Measurements from ENCODE around the gene CCNK. TPM values are rescaled to one million over a fixed set of nuclear protein-coding genes. Genes with fewer than 3 reads are reported as not detected.

Gene CCNK
- total and polyA plus RNA-seq, 2 experiments from 2014 or later = 20.9 TPM

GRCh38 chr14:99452968-99453367 is 28.2 kb upstream of the CCNK start:
- Histone ChIP-seq H3K9ac (no peak overlapping the region), H2AFZ (no peak overlapping the region), H4K20me1 (ENCODE audit: insufficient read depth) (no peaks in the 10 kb centered on the region), H3K36me3 (ENCODE audit: low read depth) (peaks cover 23% of the 10 kb centered on the region), H3F3A (ENCODE audit: insufficient read depth) (no peaks in the 10 kb centered on the region), H3K4me2 (ENCODE audit: unreplicated experiment) (no peak overlapping the region), H3K9me2 (ENCODE audit: insufficient read depth) (no peaks in the 10 kb centered on the region), H3K27me3 (replicated peaks; ENCODE audit: insufficient read depth) (no peaks in the 10 kb centered on the region), H3K79me2 (ENCODE audit: insufficient read depth) (peaks cover 21% of the 10 kb centered on the region; the same call in 1 of the 2 replicates), H3K4me3 (no peak overlapping the region), H3K4me1 (ENCODE audit: insufficient read depth) (no peaks in the 10 kb centered on the region), H3K9me3 (ENCODE audit: low read depth) (no peaks in the 10 kb centered on the region), H3K27ac (no peak overlapping the region)
- TF ChIP-seq EZH2 (IDR thresholded peaks at IDR 0.05; ENCODE audit: insufficient read depth, poor library complexity, severe bottlenecking) (no peak), EZH2phosphoT487 (IDR thresholded peaks at IDR 0.05; ENCODE audit: insufficient read depth, low read depth) (no peak)
- 80 to 83% methylated on average over 4 of the region's 4 CpGs for WGBS, 2 experiments (ENCODE audit: low coverage in 1 of 2, low lambda C conversion rate in 2 of 2, missing lambda C conversion rate in 2 of 2)
- no peak for DNase-seq
- in situ Hi-C loops (cut with MboI) = no loop called here

GRCh38 chr14:99454246-99454645 is 27.0 kb upstream of the CCNK start:
- Histone ChIP-seq H3K9me2 (ENCODE audit: insufficient read depth) (no peaks in the 10 kb centered on the region), H3K79me2 (ENCODE audit: insufficient read depth) (peaks cover 22% of the 10 kb centered on the region; the same call in 1 of the 2 replicates), H3K27me3 (replicated peaks; ENCODE audit: insufficient read depth) (no peaks in the 10 kb centered on the region), H2AFZ (no peak overlapping the region), H3K36me3 (ENCODE audit: low read depth) (peaks cover 33% of the 10 kb centered on the region; the same call in 1 of the 2 replicates), H3K9me3 (ENCODE audit: low read depth) (no peaks in the 10 kb centered on the region), H4K20me1 (ENCODE audit: insufficient read depth) (no peaks in the 10 kb centered on the region), H3K4me3 (no peak overlapping the region), H3K9ac (no peak overlapping the region), H3K4me2 (ENCODE audit: unreplicated experiment) (no peak overlapping the region), H3K4me1 (ENCODE audit: insufficient read depth) (no peaks in the 10 kb centered on the region), H3F3A (ENCODE audit: insufficient read depth) (no peaks in the 10 kb centered on the region), H3K27ac (no peak overlapping the region)
- whole genome bisulfite sequencing, 2 experiments (ENCODE audit: low coverage in 1 of 2, low lambda C conversion rate in 2 of 2, missing lambda C conversion rate in 2 of 2) = 60 to 65% methylated on average over 3 of the region's 3 CpGs
- TF ChIP-seq EZH2 (IDR thresholded peaks at IDR 0.05; ENCODE audit: insufficient read depth, poor library complexity, severe bottlenecking) (no peak), EZH2phosphoT487 (IDR thresholded peaks at IDR 0.05; ENCODE audit: insufficient read depth, low read depth) (no peak)
- peak; percentile 21 for DNase-seq
- in situ Hi-C loops (cut with MboI) = no loop called here

GRCh38 chr14:99459481-99460100 is 21.6 kb upstream of the CCNK start:
- no peaks in the 10 kb centered on the region for H3K27me3 ChIP-seq (replicated peaks; ENCODE audit: insufficient read depth)
- H3K79me2 ChIP-seq (ENCODE audit: insufficient read depth) = peaks cover 12% of the 10 kb centered on the region
- H3K4me1 ChIP-seq (ENCODE audit: insufficient read depth) = no peaks in the 10 kb centered on the region
- no peaks in the 10 kb centered on the region for H3K9me3 ChIP-seq (ENCODE audit: low read depth)
- H2AFZ ChIP-seq = no peak overlapping the region
- H3K36me3 ChIP-seq (ENCODE audit: low read depth) = peaks cover 41% of the 10 kb centered on the region
- DNase-seq = no peak
- no peak overlapping the region for H3K9ac ChIP-seq
- in situ Hi-C loops (cut with MboI) = no loop called here
- peaks cover 8% of the 10 kb centered on the region; the same call in 1 of the 2 replicates for H3F3A ChIP-seq (ENCODE audit: insufficient read depth)
- no peaks in the 10 kb centered on the region for H3K9me2 ChIP-seq (ENCODE audit: insufficient read depth)
- no peak overlapping the region for H3K27ac ChIP-seq
- H3K4me2 ChIP-seq (ENCODE audit: unreplicated experiment) = no peak overlapping the region
- no peaks in the 10 kb centered on the region for H4K20me1 ChIP-seq (ENCODE audit: insufficient read depth)
- TF ChIP-seq EZH2 (IDR thresholded peaks at IDR 0.05; ENCODE audit: insufficient read depth, poor library complexity, severe bottlenecking) = no peak
- no peak for TF ChIP-seq EZH2phosphoT487 (IDR thresholded peaks at IDR 0.05; ENCODE audit: insufficient read depth, low read depth)
- WGBS, 2 experiments (ENCODE audit: low coverage in 1 of 2, low lambda C conversion rate in 2 of 2, missing lambda C conversion rate in 2 of 2) = 70 to 79% methylated on average over 5 of the region's 5 CpGs
- H3K4me3 ChIP-seq = no peak overlapping the region

GRCh38 chr14:99460793-99461192 is 20.4 kb upstream of the CCNK start:
- Histone ChIP-seq H3K9me2 (ENCODE audit: insufficient read depth) (no peaks in the 10 kb centered on the region), H3K9ac (no peak overlapping the region), H3K27ac (no peak overlapping the region), H4K20me1 (ENCODE audit: insufficient read depth) (no peaks in the 10 kb centered on the region), H3K4me2 (ENCODE audit: unreplicated experiment) (peak overlapping the region; percentile 7), H3K9me3 (ENCODE audit: low read depth) (no peaks in the 10 kb centered on the region), H3K27me3 (replicated peaks; ENCODE audit: insufficient read depth) (no peaks in the 10 kb centered on the region), H3K4me3 (no peak overlapping the region), H2AFZ (no peak overlapping the region), H3F3A (ENCODE audit: insufficient read depth) (peaks cover 8% of the 10 kb centered on the region; the same call in 1 of the 2 replicates), H3K36me3 (ENCODE audit: low read depth) (peaks cover 41% of the 10 kb centered on the region), H3K4me1 (ENCODE audit: insufficient read depth) (no peaks in the 10 kb centered on the region), H3K79me2 (ENCODE audit: insufficient read depth) (peaks cover 18% of the 10 kb centered on the region)
- in situ Hi-C loops (cut with MboI) = no loop called here
- no peak for TF ChIP-seq EZH2 (IDR thresholded peaks at IDR 0.05; ENCODE audit: insufficient read depth, poor library complexity, severe bottlenecking)
- TF ChIP-seq EZH2phosphoT487 (IDR thresholded peaks at IDR 0.05; ENCODE audit: insufficient read depth, low read depth) = no peak
- 71 to 74% methylated on average over 3 of the region's 3 CpGs for WGBS, 2 experiments (ENCODE audit: low coverage in 1 of 2, low lambda C conversion rate in 2 of 2, missing lambda C conversion rate in 2 of 2)
- DNase-seq = peak; percentile 49
